GM20431 (cell line): ENCODE measurements around the gene ZFYVE27.

Experiments used
- in situ Hi-C: fragments of 300-500 bp; cut with MseI, MboI; formaldehyde crosslinking; loops from one replicate; pipeline ENCODE4 v1.15.0; 2020; ENCODE audit warnings: low sequenced_read_pairs; ENCODE audit not compliant: unreplicated experiment

ZFYVE27 gene

DNA sequence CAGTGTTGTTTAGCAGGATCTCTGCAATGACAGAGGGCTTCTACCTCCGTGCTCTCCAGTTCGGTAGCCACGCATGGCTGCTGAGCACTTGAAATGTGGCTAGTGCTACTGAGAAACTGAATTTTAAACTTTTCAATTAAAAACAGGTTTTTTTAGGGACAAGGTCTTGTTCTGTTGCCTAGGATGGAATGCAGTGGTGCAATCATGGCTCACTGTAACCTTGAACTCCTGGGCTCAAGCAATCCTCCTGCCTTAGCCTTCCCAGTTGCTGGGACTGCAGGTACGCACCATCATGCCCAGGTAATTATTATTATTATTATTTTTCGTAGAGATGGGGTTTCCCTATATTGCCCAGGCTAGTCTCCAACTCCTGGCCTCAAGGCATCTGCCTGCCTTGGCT, 48.3 kb downstream of the ZFYVE27 start:
- in situ Hi-C loops, result no loop called here

- in situ Hi-C loops, result no loop called here
Observed at GRCh38 chr10:97785731-97786130, 48.8 kb downstream of the ZFYVE27 start.

- in situ Hi-C loops, result no loop called here
Observed at GRCh38 chr10:97788552-97789442, 51.9 kb downstream of the ZFYVE27 start.

GRCh38 chr10:97789770-97790397, 53.0 kb downstream of the ZFYVE27 start:
- in situ Hi-C loops, result no loop called here

DNA sequence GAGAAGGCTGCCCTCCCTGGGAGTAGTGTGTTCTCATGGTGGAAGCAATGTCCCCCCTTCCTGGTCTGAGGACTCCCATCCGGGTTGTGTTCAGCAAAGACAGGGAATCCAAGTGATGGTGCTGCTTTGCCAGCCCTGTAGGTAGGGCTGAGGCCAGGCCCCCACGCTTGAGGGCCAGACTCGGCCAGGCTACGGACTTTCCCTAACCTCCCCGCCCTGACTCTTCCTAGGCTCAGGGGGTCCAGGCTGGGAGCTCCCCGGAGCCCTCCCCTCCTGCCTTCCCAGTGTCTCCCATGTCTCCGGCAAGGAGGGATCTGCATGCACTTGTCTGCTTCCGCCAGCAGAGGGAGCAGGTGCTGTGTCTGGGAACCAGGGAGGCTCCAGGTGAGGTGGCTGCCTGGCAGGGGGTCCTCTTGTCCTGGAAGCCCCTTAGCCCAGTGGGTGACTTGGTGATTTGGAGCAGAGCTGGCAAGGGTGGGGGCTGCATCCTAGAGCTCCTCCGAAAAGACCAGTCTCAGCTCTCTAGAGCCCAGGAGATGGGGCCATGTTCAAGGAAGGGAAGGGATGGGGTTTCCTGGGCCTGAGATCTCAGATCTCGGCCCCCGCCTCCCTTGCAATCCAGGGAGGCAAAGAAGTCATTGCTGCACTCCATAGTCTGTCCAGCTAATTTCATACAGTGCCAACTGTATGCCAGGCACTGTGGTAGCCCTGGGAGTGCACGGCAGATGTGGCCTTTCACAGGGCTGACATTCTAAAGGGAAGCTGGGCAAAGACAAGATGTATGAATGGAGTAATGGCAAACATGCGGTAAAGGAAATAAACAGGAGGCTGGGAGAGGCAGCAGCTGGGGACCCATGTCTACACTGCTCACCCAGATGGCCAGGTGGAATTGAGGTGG, 55.1 kb downstream of the ZFYVE27 start:
- in situ Hi-C loops, result no loop called here

DNA sequence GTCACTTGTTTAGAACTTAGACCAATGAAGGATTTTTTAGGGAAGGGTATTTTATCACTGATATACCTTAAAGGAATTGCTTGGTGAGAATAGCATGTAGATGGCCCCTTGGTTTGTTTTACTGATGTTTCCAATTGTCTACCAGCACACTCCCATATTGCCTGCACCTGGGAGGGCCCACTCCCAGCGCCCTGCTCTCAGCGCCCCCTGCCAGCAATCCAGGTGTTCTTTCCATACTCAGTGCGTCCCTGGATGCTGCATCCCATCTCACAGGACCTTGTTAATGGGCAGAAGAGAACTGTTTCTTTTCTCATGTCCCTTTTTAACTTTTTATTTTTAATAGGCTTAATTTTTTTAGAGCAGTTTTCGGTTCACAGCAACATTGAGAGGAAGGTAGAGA, 59.0 kb downstream of the ZFYVE27 start:
- in situ Hi-C loops, result no loop called here

DNA sequence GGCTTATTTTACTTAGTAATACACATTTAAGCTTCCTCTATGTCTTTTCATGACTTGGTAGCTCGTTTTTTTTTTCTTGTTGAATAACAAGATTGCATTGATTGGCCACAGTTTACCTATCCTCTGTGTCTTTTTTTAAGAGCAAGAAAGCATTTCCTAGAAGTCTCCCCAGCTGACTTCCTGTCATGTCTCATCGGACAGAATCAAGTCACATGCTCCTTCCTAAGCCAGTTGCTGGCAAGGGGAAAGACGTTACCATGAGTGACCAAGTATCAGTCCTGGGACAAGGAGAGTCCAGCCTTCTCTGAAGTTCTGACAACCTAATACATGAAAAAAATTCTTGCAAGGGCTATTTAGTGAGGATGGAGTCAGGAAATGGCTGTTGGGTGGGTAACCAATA, 59.7 kb downstream of the ZFYVE27 start:
- in situ Hi-C loops, result no loop called here

GRCh38 chr10:97798958-97799610, 62.2 kb downstream of the ZFYVE27 start:
- in situ Hi-C loops, result no loop called here

- in situ Hi-C loops, result no loop called here
Observed at GRCh38 chr10:97800474-97800873, 63.5 kb downstream of the ZFYVE27 start.

DNA sequence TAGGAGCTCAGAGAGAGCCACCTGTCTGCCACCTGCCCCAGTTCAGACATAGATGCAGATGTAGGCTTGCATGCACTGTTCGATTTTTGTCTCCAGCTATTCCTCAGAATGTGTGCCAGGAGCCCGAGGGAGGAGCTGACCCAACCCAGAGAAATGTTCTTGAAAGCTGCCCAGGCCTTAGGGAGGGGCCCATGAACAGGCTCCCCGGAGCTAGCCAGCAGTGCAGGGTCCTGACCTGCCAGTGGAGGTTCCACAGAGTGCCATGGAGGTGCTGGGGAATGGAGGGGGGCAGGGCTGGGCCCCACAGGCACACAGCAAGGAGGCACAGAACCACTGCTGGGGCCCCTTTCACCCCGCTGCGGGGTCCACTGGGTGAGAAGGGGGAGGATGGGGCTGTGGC, 64.5 kb downstream of the ZFYVE27 start:
- in situ Hi-C loops, result no loop called here

DNA sequence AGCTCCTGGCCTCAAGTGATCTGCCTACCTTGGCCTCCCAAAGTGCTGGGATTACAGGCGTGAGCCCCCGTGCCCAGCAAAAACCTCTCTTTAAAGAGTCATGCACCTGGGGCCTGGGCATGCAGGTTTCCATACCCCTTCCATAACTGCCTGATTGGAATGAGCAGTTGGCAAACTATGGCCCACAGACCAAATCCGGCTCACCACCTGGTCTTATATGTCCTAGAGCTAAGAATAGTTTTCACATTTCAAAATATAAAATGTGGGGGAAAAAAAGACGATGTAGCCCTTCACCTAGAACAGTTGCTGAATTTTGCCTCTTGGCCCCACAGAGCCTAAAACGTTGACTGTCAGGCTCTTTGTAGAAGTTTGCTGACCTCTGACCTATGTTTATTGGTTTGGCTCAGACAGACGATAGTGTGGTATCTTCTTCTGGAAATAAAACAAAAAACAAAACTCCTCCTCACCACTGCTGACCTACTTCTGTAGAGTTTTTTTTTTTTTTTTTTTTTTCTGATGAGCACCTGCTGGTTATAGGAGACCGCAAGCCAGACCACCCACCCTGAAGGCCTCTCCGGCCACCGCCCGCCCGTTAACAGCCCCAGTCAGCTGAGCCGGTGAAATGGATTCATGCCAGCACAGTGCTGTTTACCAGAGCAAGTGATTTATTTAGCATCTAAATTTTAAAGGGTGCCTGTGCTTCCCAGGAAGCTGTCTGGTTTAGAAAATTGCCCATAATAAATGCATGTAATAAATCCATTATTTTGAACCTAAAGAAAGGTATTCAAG, 68.4 kb downstream of the ZFYVE27 start:
- in situ Hi-C loops, result no loop called here

DNA sequence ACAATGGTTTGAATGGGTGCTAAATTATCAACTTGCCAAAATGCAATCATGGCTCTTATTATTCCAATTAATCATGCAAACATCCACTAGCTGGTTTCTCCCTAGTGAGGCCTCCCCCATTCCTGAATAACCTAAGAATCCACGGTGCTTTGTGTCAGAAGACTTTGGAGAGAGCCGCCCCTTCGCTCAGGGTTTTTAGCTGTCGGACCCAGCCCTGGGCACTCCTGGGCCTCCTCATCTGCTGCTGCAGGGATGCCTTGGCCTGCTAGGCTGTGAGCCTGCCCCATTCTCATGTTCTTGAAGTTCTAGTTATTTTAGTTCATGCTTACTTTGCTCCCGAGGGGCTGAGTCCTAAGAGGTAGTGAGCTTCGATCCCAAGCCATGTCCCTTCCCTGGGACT, 69.0 kb downstream of the ZFYVE27 start:
- in situ Hi-C loops, result no loop called here

GRCh38 chr10:97810446-97810845, 73.5 kb downstream of the ZFYVE27 start:
- in situ Hi-C loops, result no loop called here
